Suppressor macrophage treated with lipopolysaccharide for 1 hour (primary cell): ENCODE measurements around the gene KIAA0825.
A peak's percentile ranks its signal among the peaks of the same experiment; 100 is the strongest.
"Not testable (repeated sequence)": the region's sequence is repeated elsewhere in the genome, so short reads cannot be mapped to it uniquely, and the experiment has no call there.

Experiments used
- DNase-seq, 3 donors: peaks; one replicate each; pipeline ENCODE4 v3.0.0-alpha.2; 2020 to 2022

The KIAA0825 gene

DNA sequence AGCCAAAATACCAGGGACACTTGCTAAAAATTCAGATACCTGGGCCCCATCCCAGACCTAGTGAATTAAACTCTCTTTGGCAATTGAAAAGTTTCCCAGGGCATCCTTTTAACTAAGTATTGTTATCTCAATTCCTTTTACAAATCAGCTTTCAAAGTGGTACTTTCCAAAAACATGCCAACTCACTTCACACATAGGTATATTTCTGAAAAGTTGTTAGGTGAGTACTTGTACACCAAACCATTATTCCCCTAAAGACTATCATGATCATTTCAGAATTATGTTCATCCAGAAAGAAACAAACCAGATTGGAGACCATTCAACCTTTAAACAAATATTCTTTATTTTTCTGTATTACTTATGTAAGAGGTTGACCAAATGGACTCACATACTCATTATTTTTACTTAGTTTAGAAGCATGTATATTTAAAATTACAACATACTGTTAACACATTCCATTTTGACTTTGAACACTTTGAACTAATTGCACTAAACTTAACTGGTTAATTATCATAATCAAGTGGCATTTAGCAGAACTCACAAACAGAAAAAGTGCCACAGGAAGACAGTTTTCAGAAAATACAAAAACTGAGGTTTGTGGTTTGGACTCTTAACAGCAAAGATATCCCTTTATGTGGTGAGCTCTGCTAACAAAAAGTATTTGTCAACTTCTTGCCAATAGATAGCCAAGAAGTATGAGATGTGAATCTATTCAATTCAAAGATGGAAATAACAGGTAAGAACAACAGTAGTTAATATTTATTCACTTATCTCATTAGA lies 40.7 kb downstream of the KIAA0825 start:
- no peak for DNase-seq

DNA sequence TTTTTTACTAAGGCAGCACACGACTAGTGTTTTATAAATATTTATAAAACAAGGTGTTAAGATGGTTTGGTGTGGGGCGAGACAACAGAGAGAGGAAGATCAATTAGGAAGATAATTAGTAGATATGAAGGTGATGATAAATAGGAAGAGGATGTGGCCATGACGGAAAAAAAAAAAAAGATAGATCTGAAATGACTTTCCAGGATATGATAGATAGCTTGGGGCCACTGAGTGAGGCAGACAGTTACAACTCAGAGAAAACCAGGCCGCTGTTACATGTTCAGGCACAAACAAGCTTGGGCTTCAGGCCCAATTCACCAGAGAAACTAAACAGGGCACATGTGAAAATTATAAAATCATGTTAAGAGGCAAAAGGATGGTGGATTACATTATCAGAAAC lies 43.2 kb downstream of the KIAA0825 start:
- DNase-seq, result no peak

DNA sequence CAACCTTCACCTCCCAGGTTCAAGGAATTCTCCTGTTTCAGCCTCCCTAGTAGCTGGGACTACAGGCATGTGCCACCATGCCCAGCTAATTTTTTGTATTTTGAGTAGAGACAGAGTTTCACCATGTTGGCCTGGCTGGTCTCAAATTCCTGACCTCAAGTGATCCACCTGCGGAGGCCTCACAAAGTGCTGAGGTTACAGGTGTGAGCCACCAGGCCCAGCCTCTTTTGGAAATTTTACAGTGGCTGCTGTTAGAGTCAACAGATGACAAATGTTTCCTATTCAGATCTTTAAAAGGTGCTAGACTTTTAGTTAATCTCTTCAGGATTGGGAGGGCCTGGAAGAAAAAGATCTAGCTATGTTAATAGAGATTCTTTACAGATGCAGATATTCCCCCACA lies 45.1 kb downstream of the KIAA0825 start:
- DNase-seq, result not testable (repeated sequence)

DNA sequence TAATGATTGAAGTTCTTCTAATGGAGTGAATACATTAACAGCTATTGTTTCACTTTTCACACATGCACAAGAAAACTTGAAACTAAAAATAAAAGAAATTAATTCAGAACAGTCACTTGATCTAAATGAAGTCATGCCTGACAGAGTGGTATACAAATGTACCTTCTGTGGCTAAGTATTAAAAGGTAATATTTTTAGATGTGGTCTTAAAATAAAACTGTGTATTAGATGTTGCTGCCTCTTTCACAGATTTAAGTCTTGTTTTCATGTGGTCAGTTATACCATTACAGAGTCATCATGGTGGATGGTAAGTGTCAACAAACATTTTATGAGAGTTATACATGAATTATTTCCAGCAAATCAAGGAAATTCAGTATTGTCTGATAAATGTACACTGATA lies 47.0 kb downstream of the KIAA0825 start:
- DNase-seq, result no peak

DNA sequence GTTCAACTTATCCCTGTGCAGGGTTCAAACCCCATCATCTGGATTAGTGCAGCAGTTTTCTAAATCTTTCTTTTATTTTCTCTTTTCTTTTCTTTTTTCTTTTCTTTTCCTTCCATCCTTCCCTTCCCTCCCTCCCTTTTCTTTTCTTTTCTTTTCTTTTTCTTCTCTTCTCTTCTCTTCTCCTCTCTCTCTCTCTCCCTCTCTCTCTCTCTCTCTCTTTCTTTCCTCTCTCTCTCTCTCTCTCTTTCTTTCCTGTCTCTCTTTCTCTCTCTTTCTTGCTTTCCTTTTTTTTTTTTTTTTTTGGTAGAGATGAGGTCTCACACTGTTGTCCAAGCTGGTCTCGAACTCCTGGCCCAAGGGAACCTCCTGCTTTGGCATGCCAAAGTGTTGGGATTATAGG lies 53.6 kb downstream of the KIAA0825 start:
- DNase-seq, result no peak

DNA sequence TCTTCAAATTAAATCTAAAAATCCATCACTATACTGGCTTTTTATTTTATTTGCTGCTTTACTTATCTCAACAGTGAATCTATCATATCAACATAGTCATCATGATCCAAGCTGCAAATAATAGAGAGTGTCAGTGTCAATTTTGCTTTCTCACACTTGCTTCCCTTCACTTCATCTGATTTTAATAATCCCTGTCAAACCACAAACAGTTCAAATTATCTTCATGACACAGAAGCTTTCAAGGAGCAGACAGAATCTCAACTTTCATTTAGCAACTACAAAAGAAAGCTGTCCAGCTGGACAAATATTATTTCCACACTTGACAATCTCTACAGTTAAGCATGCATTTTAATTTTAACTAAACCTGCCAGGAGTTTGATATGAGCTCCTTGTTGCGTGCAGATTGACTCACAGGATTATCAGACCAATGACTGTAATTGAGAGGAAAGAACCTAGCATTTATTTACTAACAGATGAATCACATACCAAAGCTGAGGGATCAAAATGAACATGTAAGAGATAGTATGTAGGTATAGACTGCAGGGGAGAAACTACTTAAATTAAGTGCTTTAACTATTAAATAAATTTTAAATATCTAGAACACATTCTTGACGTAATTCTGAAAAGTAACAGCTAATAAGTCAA lies 56.0 kb downstream of the KIAA0825 start:
- DNase-seq, result no peak

DNA sequence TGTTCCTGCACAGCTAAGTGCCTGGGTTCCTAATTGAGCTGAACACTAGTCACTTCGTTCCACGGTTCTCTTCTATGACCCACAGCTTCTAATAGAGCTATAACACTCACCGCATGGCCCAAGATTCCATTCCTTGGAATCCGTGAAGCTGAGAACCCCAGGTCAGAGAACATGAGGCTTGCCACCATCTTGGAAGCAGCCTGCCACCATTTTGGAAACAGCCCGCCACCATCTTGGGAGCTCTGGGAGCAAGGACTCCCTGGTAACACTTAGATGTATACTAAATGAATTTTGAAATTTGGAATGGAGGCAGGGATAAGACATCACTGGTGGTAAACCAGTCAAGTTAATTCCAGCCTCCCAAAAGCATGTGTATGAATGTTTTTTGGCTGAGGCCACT lies 60.4 kb downstream of the KIAA0825 start:
- DNase-seq, result no peak

DNA sequence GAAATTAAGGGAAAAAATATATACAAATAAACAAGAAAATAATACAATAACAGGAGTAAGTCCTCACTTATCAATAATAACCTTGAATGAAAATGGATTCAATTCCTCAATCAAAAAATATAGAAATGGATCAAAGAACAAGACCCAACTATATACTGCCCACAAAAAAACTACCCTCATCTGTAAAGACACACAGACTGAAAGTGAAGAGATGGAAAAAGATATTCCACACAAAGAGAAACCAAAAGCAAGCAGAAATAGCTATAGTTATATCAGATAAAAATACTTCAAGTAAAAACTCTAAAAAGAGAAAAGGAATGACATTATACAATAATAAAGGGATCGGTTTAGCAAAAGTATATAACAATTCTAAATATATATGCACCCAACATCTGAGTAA lies 66.5 kb downstream of the KIAA0825 start:
- no peak for DNase-seq

DNA sequence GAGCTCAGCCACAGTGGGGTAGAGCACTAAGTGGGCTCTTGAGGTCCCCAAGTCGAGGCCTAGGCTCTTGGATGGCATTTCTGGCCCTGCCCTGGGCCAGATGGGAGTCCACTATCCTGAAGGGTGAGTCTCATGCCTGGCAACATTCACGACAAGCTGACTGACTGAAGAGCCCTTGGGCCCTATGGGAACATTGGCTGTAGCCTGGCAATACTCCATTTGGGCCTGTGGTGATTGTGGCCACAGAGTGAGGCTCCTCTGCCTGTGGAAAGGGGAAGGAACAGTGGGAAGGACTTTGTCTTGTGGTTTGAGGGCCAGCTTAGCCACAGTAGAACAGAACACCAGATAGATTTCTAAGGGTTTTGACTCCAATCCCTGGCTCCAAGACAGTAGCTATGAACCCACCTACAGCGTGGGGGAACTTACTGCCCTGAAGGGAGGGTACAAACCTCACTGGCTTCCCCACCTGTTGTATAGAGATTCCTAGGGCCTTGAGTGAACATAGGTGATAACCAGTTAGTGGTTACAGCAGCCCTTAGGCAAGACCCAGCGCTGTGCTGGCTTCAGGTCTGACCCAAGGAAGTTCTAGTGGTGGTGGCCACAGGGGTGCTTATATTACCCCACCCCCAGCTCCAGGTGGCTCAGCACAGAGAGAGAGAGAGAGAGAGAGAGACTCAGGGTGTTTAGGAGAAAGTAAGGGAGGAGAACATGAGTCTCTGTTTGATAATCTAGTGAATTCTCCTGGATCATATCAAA lies 72.4 kb downstream of the KIAA0825 start:
- DNase-seq, result peak; percentile 22 to 55 (median 42)

DNA sequence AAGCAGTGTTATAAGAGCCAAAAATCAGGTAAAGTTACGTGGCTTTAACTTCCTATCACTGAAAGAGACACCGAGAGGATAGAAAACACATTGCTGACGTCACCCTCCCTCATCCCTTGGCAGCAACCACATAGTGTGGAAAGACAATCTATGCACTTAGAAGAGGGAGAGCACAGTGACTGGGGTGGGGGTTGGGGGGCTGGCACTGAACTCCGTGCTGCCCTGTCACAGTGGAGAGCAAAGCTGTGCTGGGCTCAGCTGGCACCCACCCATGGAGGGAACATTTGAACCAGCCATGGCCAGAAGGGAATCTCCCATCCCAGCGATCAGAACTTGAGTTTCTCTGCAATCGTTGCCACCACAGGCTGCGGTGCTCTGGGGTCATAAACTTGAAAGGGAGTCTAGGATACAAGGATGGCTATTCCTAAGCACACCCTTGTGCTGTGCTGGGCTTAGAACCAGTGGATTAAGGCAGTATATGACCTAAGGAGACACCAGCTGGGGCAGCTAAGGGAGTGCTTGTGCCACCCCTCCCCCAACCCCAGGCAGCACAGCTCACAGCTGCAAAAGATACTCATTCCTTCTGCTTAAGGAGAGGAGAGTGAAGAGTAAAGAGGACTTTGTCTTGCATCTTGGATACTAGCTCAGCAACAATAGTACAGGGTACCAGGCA lies 73.4 kb downstream of the KIAA0825 start:
- DNase-seq, result no peak

DNA sequence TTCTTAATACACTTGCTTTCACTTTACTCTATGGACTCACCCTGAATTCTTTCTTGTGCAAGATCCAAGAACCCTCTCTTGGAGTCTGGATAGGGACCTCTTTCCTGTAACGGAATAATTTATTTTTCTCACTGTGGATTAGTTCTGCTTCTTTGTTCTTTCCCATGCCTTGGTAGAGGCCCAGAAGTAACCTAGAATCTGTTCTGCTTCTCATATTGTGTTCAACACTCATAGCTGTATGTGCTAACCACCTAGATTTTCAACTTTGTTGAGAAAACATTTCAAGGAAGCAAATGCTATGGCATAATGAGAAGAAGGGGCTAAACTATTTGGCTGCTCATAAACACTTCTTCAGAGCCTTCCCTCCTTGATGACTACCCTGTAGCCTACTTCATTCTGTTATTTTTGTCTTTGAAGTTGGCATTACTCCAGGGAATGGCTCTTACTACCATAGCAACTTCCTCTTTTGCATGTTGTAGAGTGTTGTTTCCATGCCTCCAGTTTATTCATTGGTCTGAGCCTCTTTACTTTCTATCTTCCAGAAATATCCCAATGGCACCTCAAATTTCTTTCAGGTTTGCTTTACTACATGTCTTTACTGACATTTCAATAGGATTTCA lies 74.3 kb downstream of the KIAA0825 start:
- DNase-seq, result peak; percentile 65 to 85 (median 82)

DNA sequence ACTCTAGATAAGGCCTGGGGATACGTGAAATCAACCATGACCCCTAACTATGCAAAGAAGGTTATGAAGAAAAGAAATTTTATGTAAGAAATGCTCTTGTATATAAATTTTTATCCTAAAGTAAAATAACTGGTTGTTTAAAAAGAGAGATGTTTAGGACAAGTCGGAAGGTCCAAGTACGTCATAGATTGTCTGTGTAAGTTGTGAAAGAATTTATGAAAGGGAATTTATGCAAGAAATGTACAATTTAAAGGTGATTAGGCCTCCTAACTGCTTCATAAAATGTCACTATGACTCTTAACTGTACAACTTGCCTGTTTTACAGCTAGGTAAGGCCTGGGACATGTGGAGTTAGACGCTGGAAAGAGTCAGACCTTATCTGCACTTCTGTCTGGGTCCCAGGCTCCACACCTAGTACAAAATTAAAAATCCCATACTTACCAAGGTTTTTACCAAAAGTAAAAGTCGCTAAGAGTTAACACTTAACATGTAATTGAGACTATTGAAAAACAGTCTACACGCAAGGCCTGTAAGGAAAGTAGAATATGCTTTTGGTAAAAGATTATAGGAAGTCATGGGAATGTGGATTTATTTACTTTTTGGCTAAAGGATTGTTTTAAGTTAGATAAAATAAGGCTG lies 77.4 kb downstream of the KIAA0825 start:
- no peak for DNase-seq

DNA sequence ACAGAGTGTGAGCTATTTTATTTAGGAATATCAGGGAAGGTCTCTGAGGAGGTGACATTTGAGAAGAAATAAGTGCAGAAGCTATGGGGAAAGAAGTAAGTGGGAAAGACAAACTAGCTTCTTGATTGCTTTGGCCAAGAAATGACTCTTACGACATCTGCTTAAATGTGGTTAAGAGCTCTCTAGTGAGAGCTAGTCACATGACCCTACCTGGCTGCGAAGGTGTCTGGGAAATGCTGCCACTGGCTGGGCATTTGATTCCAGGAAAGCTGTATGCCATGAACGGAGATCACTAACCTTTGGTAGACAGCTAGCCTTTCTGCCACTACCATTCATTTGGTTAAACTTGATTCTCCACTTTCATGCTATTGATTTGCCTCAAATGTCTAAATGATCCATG lies 80.1 kb downstream of the KIAA0825 start:
- DNase-seq, result no peak

DNA sequence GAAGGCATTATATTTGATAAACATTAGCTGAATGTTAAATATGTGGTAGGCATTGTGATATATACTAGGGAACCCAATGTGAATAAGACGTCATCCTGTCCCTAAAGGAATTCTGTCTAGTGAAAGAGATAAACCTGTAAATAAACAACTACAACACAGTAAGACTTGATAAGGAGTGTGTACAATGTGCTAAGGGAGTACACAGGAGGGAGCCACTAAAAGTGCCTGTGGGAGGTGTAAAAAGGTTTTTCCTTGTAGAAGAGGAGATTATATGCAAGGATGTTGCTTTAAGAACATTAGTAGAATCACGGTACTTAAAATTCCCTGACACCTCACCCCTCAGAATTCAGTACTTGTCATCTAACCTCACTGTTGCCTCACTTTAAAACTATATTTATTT lies 91.7 kb downstream of the KIAA0825 start:
- DNase-seq, result no peak

DNA sequence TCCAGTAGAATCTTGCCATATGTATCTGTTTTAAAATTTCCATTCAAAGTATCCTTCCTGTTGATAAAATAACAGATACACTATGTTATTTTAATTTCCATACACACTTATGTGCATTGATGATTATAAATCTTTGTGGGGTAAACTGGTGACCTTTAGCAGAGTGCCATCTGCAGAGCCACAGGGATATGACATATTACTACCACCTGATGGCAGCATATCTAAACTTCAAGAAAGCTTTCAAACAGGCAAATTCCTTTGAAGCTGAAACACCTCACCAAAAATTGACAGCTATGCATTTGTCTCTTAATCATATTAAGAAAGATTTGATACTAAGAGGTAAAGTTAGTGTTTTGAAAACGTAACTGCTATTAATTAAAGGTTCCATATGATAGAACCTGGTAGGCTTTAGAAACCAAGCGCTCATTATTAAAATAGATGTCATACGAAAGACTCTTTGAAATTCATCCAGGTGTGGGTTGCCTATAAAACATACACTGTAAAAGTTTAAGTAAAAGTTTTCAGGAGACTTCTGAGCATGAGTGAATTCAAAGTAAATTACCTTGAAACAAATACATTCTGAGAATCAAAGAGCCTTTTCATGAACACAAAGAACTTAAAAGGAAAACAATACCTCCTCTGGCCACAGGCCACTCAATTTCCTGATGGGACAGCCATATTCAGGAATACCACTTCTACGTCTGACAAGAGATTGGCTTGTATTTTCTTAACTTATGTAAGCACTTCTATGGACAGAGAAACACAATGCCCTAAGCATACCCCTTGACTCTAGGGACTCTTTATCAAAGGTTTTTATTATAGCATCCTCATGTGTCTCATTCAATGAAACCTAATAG lies 93.3 kb downstream of the KIAA0825 start:
- DNase-seq, result peak; percentile 51 to 64 (median 59)

DNA sequence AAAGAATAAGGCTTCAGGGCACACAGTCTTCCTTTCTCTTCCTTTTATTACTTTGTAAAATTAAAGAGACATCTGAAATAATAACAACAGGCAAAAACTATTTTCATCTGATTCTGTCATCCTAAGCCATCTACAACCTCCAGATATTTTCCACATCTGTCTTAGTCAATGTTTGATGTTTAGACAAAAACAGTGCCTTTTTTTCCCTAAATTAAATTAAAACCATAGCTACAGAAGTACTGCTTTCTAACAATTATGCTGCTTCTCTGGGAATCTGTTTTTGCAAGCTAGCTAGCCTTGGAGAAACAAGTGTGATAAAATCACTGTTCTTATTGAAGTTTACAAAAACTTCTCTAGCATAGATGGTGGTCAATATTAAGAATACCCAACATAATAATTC lies 95.4 kb downstream of the KIAA0825 start:
- DNase-seq, result no peak

DNA sequence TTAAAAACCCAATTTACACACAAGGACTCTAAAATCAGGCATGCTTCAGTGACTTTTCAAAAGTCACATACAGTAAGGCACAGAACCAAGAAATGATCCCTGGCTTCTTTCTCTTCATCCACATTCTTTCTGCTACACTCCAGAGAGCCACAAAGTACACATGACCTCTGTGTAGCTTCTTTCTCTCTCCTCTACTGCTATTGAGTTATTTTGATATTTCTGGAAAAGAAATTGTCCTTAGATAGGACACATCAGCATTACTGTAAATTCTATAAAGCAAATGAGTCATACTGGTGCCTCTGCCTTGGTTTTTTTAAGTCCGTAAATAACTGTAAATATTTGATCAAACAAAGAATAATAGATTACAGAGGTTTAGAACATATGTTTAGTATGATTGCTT lies 96.3 kb downstream of the KIAA0825 start:
- DNase-seq, result no peak

DNA sequence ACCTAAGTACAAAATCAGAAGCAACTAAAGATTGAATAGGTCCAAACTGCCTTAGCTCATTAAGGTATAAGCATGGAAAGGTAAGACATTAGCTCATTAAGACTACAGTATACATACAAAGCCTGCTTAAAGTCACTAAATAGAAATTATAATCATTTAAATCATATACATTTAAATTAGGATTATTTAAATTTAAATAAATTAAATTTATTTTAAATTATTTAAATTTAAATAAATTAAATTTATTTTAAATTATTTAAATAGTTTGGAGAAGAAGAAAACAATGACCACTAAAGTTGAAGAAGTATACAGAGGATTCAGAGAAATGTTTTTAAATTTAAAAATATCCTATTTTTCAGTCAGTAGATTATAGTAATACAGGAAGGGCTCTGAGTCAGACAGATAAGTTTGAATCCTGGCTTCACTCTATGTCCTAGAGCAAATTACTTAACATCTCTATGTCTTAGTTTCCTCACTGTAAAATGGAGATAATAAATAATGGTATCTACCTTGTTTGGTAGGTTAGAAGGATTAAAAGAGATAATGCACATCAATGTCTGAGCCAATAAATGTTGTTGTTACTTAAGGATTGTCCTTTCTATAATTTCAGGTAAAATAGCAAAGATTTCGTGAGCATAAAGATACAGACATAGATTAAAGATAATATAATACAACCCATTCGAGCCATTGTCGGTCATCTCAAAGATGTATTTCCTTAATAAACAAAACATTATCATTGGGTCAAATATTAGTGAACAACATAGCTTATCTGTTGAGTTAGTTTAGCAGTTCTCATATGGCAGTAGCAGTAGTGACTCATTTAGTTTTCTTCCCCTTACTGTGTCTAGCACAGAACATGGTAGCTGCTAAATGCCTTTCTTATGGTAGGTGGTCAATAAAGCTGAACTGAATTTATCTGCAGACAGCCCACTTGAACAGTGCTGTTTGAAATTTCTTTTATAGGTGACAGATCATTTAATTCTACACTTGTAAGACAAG lies 100.6 kb downstream of the KIAA0825 start:
- DNase-seq, result no peak

DNA sequence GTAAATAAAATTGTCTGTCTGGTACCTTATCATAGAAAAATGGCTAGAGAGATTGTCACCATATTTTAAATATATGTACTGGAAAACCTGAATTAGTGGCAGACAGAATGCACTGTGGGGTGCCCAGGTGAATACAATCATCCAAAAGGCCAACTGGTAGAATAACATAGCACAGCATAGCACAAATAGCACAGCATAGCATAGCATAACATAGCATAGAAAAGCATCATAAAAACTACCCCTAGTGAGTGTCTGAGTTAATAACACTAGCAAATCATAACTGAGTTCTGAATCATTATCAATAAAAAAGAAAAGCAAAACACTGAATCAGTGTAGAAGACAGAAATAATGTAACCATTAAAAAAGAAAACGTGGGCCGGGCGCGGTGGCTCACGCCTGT lies 102.3 kb downstream of the KIAA0825 start:
- no peak for DNase-seq
